Activated naive CD8-positive, alpha-beta T cell treated with anti-CD3 and anti-CD28 coated beads, Interleukin-2, amount 10 ng/mL, durations not matched to agents 7 days and 5 days (primary cell): ENCODE measurements around the gene CRABP1. TPM values are rescaled to one million over a fixed set of nuclear protein-coding genes. Genes with fewer than 3 reads are reported as not detected.
A peak's percentile ranks its signal among the peaks of the same experiment; 100 is the strongest.

Source experiments
- ATAC-seq: fragments of 150-1000 bp; cut with Tn5 transposase; one replicate; pipeline ENCODE4 v1.10.0; 2021; ENCODE audit warnings: low read depth, moderate library complexity
- POLR2A ChIA-PET: fragments of 350-600 bp; sonication (Branson Sonifier 250); formaldehyde crosslinking; loops from one replicate; lab custom pipeline; 2021; ENCODE audit warnings: antibody characterized with exemption; lab: Charles Lee
- DNase-seq: peaks from one replicate; pipeline ENCODE4 v3.0.0; 2021
- H3K27ac Mint-ChIP-seq: one replicate; pipeline ENCODE4 v1.8.0; 2022; ENCODE audit warnings: mild to moderate bottlenecking, mixed read lengths
- H3K27me3 Mint-ChIP-seq: one replicate; pipeline ENCODE4 v1.8.0; 2022; ENCODE audit warnings: mild to moderate bottlenecking, moderate library complexity, mixed read lengths
- H3K36me3 Mint-ChIP-seq: one replicate; pipeline ENCODE4 v1.8.0; 2021; ENCODE audit warnings: mild to moderate bottlenecking, mixed read lengths
- H3K4me1 Mint-ChIP-seq: one replicate; pipeline ENCODE4 v1.8.0; 2021; ENCODE audit warnings: mixed read lengths
- H3K4me3 Mint-ChIP-seq: one replicate; pipeline ENCODE4 v1.8.0; 2022; ENCODE audit warnings: mild to moderate bottlenecking, moderate library complexity, mixed read lengths
- H3K9me3 Mint-ChIP-seq: one replicate; pipeline ENCODE4 v1.8.0; 2021; ENCODE audit warnings: mixed read lengths
- total RNA-seq, 2 experiments: library from RNA; stranded (reverse); gene quantifications; one replicate each; pipeline ENCODE4 v1.2.3, GENCODE V29; 2021

Gene CRABP1
- total RNA-seq, 2 experiments from 2014 or later: not detected

DNA sequence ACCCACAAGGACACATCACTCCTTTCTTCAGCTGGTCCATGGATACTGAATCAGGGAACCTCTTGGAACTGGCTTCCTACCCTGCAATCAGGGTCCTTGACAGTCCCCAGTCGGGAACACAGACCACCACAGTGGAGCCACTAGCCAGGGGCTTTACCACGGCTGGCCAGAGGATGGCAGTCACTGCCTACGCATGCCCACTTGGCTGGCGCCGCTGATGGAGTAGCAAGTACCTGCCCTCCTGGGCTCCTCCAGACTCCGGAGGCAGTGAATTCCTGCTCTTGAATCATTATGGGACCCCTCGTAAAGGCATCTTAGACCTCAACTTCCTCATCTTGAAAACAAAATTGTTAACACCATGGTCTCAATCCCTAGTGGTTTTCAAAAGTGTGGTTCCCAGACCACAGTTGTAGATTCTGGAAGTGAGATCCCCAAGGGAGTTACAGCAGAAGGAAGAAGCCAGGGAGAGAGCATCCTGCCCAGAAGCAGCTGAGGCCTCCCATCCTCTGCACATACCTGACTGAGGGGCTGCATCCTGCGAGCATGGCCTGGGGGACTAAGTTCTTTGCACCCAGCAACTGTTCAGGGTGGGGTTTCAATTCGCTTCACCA lies 31.6 kb upstream of the CRABP1 start:
- H3K36me3 Mint-ChIP-seq: no peaks in the 10 kb centered on the region
- no peak overlapping the region for H3K4me3 Mint-ChIP-seq
- ATAC-seq (peak; percentile 84), DNase-seq (peak; percentile 73)
- POLR2A ChIA-PET: no interaction called here
- no peaks in the 10 kb centered on the region for H3K9me3 Mint-ChIP-seq
- peaks cover 8% of the 10 kb centered on the region for H3K27me3 Mint-ChIP-seq
- no peaks in the 10 kb centered on the region for H3K4me1 Mint-ChIP-seq
- no peak overlapping the region for H3K27ac Mint-ChIP-seq

DNA sequence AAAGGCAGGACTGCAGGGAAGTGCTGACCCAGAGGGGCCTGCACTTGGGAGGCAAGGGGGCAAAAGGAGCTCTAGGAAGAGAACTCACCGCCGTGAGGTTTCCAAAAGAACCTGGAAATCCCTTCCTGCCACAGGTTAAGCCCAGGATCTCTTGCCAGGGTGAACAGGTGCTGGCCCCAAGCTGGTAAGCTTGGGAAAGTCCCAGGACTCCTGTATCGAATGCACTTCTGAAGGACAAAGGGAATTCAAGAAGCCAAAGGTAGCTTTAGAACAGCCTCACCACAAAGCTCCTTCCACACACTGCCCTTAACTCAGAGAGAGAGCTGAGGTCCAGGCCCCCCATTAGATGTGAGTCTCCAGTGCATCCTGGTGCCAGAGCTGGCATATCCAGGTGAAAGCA lies 28.9 kb upstream of the CRABP1 start:
- POLR2A ChIA-PET: interaction anchor here (0.6 to 0.8 kb wide), 2 partner anchors 12 to 373 kb away, joined by 3 to 4 read pairs; partner anchors contain the start of gene SKIC8
- Mint-ChIP-seq H3K27ac (no peak overlapping the region), H3K4me1 (no peaks in the 10 kb centered on the region), H3K4me3 (no peak overlapping the region), H3K27me3 (peaks cover 5% of the 10 kb centered on the region), H3K36me3 (no peaks in the 10 kb centered on the region), H3K9me3 (no peaks in the 10 kb centered on the region)
- no peak for DNase-seq
- no peak for ATAC-seq

DNA sequence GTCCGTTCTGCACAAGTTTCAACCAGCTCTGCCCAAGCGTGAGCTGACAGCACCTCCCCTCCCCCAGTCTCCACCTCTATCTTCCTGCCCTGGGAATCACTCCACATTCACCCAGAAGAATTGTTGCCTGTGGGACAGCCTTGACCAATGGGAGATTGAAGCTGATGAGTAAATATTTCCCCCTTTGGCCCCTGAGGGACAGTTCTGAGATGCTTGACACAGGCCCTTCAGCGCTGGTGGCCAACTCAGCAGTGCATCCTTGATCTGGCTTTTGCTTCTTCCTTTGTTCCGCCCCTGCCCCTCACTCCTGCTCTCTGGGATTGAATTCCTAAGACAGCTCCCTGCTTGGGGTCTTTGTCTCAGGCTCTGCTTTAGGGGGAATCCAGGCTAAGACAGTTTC lies 27.6 kb upstream of the CRABP1 start:
- no peak for ATAC-seq
- Mint-ChIP-seq H3K4me1 (no peaks in the 10 kb centered on the region), H3K36me3 (no peaks in the 10 kb centered on the region), H3K27me3 (peaks cover 9% of the 10 kb centered on the region), H3K27ac (no peak overlapping the region), H3K9me3 (no peaks in the 10 kb centered on the region), H3K4me3 (no peak overlapping the region)
- DNase-seq: no peak
- POLR2A ChIA-PET: no interaction called here

DNA sequence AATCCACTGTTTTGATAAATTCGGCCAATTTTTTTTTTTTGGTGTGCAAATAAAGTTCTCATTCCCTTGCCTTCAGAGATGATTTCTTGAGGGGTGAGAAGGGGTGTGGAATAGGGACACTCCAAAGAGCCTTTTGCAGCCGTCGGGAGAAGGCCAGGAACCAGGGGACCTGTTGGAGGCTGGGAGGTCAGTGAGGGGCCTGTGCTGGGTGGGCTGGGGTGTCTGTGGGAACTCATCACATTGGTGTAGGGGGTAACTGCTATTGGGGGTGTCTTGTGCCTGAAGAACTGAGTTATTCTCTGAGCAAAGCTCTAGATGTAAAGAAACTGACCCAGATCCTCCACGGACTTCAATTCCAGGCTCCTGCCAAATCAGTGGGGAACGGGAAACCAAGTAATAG lies 27.2 kb upstream of the CRABP1 start:
- DNase-seq: no peak
- Mint-ChIP-seq H3K36me3 (no peaks in the 10 kb centered on the region), H3K27me3 (peaks cover 9% of the 10 kb centered on the region), H3K27ac (no peak overlapping the region), H3K4me1 (no peaks in the 10 kb centered on the region), H3K9me3 (no peaks in the 10 kb centered on the region), H3K4me3 (no peak overlapping the region)
- POLR2A ChIA-PET: no interaction called here
- no peak for ATAC-seq

DNA sequence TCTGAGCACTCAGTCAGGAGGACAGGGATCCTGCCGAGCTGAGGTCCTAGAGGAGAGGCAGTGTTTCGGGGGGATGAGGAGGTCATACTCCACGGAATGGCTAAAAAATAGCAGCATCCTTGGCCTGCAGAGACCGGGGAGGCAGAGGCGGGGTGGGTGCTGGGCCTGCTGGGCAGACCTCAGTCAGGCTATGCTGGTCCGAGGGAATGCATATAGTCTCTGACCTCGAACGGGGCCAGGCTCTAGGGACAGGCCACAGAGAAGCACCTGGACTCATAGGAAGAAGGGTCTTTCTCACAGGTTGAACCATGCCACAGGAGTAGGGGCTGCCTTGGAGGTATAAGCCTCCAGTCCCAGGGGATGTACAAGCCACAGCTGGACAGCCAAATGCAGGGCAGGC lies 26.8 kb upstream of the CRABP1 start:
- ATAC-seq: no peak
- Mint-ChIP-seq H3K9me3 (no peaks in the 10 kb centered on the region), H3K27ac (no peak overlapping the region), H3K36me3 (no peaks in the 10 kb centered on the region), H3K4me3 (no peak overlapping the region), H3K27me3 (peaks cover 7% of the 10 kb centered on the region), H3K4me1 (no peaks in the 10 kb centered on the region)
- no peak for DNase-seq
- POLR2A ChIA-PET: no interaction called here

DNA sequence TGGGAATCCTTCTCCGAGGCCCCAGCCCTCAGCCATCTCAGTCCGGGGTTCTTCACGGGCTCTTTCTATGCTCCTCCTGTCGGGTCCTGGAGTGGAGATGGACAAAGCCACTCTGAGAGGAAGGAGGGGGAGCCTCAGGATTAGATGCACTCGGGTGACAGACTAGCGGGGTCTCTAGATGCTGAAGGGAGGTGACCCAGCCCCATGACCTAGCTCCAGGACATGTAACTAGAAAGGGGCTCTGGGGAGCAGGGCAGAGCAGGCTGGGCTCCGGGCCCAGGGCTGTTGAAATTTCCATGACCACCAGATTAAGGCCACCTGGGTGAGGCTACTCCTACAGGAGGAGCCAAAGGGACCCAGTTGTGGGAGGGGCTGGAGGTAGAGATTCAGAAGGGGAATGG lies 26.0 kb upstream of the CRABP1 start:
- Mint-ChIP-seq H3K4me3 (no peak overlapping the region), H3K36me3 (no peaks in the 10 kb centered on the region), H3K4me1 (no peaks in the 10 kb centered on the region), H3K9me3 (no peaks in the 10 kb centered on the region), H3K27ac (no peak overlapping the region), H3K27me3 (peaks cover 7% of the 10 kb centered on the region)
- no peak for DNase-seq
- POLR2A ChIA-PET: no interaction called here
- no peak for ATAC-seq

DNA sequence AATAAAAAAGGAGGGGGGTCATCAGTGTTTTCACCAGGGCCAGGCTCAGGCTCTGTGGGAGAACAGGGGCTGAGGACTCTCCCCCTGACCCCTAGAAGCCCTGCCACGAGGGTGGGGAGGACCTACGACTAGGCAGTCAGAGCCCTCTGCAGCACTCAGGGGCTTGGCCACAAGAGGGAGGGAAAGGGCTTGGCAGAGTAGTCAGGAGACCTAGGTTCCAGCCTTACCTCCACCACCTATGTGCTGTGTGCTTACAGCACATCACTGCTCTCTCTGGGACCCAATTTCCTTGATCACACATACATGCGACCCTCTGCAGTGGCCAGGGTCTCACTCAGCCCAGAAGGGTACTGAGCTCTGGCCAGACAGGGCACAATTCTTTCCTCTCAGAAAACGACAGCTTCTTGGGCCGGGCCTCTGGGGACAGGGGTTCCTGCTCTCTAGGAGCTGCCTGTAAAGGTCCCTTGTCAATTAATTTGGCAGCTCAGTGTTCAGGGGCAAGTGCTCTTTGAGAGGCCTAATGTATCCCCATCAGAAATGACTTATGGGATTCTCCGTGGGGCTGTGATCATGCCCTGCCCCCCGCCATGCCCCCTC lies 24.4 kb upstream of the CRABP1 start:
- ATAC-seq (no peak), DNase-seq (no peak)
- no peaks in the 10 kb centered on the region for H3K4me1 Mint-ChIP-seq
- H3K9me3 Mint-ChIP-seq: no peaks in the 10 kb centered on the region
- H3K27me3 Mint-ChIP-seq: peaks cover 9% of the 10 kb centered on the region
- no peaks in the 10 kb centered on the region for H3K36me3 Mint-ChIP-seq
- POLR2A ChIA-PET: interaction anchor here (1.0 kb wide), 1 partner anchor 51 kb away, joined by 3 read pairs; no protein-coding TSS in a partner anchor
- no peak overlapping the region for H3K4me3 Mint-ChIP-seq
- H3K27ac Mint-ChIP-seq: no peak overlapping the region

DNA sequence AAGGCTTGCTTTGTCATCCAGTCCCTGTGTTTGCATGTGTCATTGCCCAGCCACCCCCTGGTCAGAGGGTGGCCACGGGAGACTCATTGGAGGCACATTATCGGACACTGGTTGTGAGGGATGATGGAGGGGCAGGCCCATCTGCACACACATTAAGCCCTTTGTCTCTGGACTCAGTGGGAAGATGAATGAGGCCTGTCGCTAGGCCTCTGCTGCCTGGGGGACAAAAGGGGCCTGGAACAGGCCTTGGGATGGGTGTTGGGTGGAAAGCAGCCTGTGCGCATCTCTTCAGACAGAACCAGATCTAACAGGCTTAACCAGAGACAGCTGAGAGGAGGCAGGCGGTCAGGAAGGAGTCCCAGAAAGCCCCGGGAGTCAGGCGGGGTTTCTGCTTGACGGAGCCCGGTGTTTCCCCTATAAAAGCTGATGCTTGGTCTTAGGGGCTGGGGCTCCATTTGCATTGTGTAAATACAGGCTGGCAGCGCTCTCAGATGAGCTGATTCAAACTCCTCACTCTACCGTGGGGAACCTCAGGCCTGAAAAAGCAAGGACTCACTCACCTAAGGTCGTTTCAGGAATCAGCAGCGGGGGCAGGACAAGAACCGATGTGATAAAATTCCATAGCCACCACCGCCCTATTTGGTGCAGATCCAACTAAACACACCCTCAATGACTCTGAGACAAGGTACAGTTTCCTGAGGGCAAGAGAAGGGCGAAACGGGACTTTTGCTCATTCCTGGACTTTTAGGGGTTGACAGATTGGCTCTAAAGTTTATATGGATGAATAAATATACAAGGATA lies 23.7 kb upstream of the CRABP1 start:
- POLR2A ChIA-PET: interaction anchor here (1.0 kb wide), 1 partner anchor 52 kb away, joined by 3 read pairs; no protein-coding TSS in a partner anchor
- Mint-ChIP-seq H3K9me3 (no peaks in the 10 kb centered on the region), H3K27me3 (peaks cover 6% of the 10 kb centered on the region), H3K4me1 (no peaks in the 10 kb centered on the region), H3K36me3 (no peaks in the 10 kb centered on the region), H3K27ac (no peak overlapping the region), H3K4me3 (no peak overlapping the region)
- DNase-seq (no peak), ATAC-seq (no peak)

DNA sequence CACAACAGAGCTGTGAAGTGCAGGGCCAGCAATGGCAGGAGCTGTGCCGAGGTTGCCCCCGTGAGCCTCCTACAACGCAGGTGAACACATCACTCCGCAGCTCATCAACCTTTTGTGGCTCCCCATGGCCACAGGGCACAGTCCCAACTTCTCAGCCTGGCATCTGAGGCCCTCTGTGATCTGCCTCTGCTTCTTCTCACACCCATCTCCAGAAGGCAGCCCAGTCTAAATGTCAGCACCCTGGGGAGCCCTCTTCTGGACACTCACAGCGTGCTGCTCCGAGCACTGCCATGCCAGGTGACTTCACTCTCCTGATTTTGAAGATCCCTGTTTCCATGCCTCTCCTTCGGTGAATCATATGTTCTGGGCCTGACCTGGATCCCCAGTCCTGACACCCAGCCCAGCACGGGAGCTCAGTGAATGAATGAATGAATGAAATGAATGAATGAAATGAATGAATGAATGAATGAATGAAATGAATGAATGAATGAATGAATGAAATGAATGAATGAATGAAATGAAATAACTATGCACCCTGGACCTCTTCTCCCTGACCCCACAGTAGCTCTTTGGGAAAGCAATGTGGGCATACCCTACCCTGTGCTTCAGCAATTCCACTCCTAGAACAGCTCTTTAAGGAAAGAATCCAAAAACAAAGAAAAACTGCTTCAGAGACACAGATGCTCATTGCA lies 22.9 kb upstream of the CRABP1 start:
- no peak for ATAC-seq
- no peak overlapping the region for H3K27ac Mint-ChIP-seq
- peaks cover 6% of the 10 kb centered on the region for H3K27me3 Mint-ChIP-seq
- no peak for DNase-seq
- H3K4me1 Mint-ChIP-seq: no peaks in the 10 kb centered on the region
- POLR2A ChIA-PET: interaction anchor here (0.6 to 1.0 kb wide), 2 partner anchors 22 to 52 kb away, joined by 3 read pairs; no protein-coding TSS in a partner anchor
- no peaks in the 10 kb centered on the region for H3K36me3 Mint-ChIP-seq
- H3K4me3 Mint-ChIP-seq: no peak overlapping the region
- H3K9me3 Mint-ChIP-seq: no peaks in the 10 kb centered on the region

DNA sequence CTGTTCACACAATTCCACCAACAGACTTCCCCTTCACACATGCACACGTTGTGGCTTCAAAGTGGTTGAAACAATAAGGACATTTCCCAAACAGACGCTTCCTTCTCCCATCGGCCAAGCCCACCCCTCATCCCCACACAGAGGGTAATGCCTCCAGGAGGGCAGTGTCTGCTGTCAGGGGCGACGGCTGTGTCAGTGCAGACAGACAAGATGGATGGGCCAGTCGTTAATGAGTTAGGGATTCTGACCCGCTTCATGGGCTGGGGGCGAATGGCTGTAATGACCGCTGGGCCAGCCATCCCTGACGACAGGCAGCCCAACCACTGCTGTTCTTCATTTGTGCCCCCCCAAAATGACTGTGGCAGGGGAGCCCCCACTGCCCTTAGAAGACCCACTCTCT lies 20.6 kb upstream of the CRABP1 start:
- Mint-ChIP-seq H3K27me3 (peaks cover 6% of the 10 kb centered on the region), H3K4me1 (no peaks in the 10 kb centered on the region), H3K27ac (no peak overlapping the region), H3K4me3 (no peak overlapping the region), H3K9me3 (no peaks in the 10 kb centered on the region), H3K36me3 (no peaks in the 10 kb centered on the region)
- POLR2A ChIA-PET: no interaction called here
- DNase-seq: no peak
- no peak for ATAC-seq

DNA sequence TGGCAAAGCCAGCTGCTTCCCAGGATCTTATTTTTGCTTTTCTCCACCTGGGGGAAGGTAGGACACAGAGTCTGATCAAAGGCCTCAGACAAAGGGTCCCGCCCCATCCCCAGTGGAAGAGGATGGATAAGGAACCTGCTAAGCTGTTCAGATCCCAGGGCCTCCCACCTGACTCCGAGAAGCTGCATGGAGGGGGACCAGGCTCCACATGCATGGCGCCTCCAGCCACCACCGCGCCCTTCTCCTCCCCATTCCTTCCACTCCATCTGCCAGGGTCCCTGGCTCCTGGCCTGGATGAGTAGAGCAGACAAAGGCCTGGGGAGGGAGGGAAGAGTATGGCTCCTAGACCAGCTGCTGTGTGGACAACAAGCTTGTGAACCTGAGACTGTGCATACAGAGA lies 20.0 kb upstream of the CRABP1 start:
- Mint-ChIP-seq H3K27ac (no peak overlapping the region), H3K27me3 (peaks cover 11% of the 10 kb centered on the region), H3K4me3 (no peak overlapping the region), H3K4me1 (no peaks in the 10 kb centered on the region), H3K36me3 (no peaks in the 10 kb centered on the region), H3K9me3 (no peaks in the 10 kb centered on the region)
- ATAC-seq: no peak
- POLR2A ChIA-PET: interaction anchor here (1.2 kb wide), 1 partner anchor 21 kb away, joined by 3 read pairs; the partner anchor contains the start of gene SKIC8
- no peak for DNase-seq

DNA sequence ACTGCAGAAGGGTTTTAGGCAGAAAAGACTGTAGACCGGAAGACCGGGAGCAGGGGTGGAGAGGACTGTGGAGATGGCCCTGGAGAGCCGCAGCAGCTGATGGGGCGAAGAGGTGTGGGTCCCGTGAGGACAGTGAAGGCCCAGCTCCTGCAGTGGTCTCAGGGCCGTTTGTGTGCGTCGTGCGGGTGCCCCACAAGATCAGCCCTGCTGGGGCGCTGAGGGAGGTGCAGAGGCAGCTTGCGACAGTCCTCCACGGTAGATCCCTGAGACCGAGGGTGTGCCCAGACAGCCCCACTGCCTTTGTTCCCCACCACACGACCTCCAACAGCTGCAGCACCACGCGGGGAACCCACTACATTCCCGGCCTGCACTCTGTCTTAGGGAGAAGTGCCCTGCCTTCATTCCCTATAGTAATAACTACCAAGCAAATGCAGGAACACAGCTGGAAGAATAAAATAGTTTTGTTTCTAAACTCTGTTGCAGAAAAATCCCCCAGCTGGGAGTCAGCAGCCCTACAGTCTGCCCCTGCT lies 19.0 kb upstream of the CRABP1 start:
- DNase-seq (no peak), ATAC-seq (no peak)
- no peaks in the 10 kb centered on the region for H3K4me1 Mint-ChIP-seq
- no peaks in the 10 kb centered on the region for H3K36me3 Mint-ChIP-seq
- POLR2A ChIA-PET: interaction anchor here (0.6 to 1.2 kb wide), 2 partner anchors 22 to 159 kb away, joined by 3 read pairs; partner anchors contain the start of gene SKIC8
- no peak overlapping the region for H3K27ac Mint-ChIP-seq
- no peaks in the 10 kb centered on the region for H3K9me3 Mint-ChIP-seq
- peaks cover 12% of the 10 kb centered on the region for H3K27me3 Mint-ChIP-seq
- no peak overlapping the region for H3K4me3 Mint-ChIP-seq

DNA sequence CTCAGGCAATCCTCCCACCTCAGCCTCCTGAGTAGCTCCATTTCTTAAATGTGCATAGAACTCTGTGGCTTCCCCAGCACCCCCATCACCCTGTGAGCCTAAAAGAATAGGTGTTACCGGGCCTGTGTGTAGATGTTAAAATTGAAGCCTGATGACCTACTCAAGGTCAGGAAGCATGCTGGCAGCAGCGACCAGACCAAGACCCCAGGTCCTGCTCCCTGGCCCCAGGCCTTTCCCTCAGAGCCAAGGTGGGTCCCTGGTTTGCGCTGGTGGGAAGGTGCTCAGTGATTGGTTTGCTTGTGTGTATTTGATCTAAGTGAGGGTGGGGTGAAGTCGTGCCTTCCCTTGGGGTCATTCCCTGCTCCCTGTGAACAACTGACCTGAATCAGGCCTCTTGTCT lies 18.4 kb upstream of the CRABP1 start:
- no peak for DNase-seq
- POLR2A ChIA-PET: interaction anchor here (0.6 kb wide), 1 partner anchor 160 kb away, joined by 3 read pairs; no protein-coding TSS in a partner anchor

More for the DNA sequence above, 18.4 kb upstream of the CRABP1 start:
- no peaks in the 10 kb centered on the region for H3K36me3 Mint-ChIP-seq
- H3K4me3 Mint-ChIP-seq: no peak overlapping the region
- H3K27me3 Mint-ChIP-seq: peaks cover 12% of the 10 kb centered on the region
- H3K27ac Mint-ChIP-seq: no peak overlapping the region
- H3K9me3 Mint-ChIP-seq: no peaks in the 10 kb centered on the region
- H3K4me1 Mint-ChIP-seq: no peaks in the 10 kb centered on the region
- no peak for ATAC-seq
